AG09319 (cell line): ENCODE measurements around the gene AMFR.

ENCODE experiments used
- DNase-seq: peaks from one replicate; pipeline ENCODE4 v3.0.0-alpha.2; 2010; ENCODE audit warnings: low read depth; ENCODE audit errors: extremely low read depth
- TF ChIP-seq, protein P1 (sequence below): IDR thresholded peaks from 2 replicates; pipeline ENCODE4 v1.5.1; 2011; ENCODE audit warnings: low read depth, mild to moderate bottlenecking, inconsistent platforms, low read length, moderate library complexity

The AMFR gene

DNA sequence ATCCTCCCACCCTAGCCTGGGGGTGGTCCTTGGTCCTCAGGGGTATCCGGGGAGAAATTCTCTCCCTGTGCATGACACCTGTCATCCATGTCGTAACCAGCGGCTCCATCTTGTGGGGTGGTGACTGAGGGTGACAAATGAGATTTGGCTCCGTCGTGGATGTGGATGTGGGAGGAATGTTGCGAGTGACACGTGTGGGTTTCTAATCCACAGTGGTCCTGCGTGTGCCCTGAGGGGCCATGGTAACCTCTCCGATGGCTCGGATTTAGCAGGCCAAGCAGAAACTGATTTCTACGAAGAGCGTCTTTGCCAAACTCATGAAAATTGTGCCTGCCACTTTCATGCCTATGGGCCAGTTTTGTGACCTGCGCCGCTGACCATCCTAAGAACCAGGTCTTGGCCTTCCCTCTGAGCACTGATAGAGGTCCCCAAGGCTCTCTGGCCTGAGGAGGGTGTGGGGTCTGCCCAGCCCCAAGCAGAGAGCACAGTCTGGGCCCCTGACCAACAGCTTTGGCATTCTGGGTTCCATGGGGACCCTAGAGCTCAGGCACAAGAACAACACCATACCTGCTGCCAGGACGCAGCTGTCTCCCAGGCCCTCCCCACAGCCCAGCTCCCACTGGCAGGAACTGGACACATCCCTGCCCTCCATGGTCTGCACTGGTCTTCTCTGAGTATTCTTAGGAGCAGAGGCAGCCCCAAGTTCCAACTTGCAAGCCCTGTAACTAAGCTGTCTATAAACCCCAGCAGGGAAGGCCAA, 79.0 kb downstream of the AMFR start:
- TF ChIP-seq, protein P1, sequence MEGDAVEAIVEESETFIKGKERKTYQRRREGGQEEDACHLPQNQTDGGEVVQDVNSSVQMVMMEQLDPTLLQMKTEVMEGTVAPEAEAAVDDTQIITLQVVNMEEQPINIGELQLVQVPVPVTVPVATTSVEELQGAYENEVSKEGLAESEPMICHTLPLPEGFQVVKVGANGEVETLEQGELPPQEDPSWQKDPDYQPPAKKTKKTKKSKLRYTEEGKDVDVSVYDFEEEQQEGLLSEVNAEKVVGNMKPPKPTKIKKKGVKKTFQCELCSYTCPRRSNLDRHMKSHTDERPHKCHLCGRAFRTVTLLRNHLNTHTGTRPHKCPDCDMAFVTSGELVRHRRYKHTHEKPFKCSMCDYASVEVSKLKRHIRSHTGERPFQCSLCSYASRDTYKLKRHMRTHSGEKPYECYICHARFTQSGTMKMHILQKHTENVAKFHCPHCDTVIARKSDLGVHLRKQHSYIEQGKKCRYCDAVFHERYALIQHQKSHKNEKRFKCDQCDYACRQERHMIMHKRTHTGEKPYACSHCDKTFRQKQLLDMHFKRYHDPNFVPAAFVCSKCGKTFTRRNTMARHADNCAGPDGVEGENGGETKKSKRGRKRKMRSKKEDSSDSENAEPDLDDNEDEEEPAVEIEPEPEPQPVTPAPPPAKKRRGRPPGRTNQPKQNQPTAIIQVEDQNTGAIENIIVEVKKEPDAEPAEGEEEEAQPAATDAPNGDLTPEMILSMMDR: no peak
- DNase-seq: no peak

DNA sequence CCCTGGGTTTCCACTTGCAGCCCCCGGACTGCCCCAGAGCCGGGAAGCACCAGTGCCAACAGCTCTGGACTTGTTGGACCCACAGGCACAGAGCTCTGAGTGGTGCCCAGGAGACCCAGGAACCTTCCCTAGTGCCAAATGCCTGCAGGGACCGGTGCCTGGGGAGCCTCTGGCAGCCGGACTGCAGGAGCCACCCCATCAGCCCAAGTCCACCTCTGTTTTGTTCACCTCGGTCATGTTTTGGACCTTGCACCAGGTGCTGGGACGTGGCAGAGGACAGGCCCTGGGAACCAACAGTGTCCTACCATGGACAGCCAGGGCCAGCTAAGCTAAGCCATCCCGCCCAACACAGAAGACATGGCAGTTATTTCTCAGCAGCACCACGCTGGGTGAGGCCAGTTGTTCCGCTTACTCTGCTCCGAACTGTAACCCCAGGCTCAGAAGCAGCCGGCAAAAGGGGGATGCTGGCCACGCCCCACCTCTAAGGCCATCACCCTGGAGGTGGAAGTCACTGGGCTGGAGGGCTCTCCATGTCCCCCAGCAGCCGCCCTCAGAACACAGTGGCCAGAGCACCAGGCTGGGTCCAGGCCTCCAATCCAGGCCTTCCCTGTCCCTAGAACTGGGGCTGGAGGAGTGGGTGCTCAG, 79.8 kb downstream of the AMFR start:
- TF ChIP-seq, protein P1: no peak
- DNase-seq: no peak

DNA sequence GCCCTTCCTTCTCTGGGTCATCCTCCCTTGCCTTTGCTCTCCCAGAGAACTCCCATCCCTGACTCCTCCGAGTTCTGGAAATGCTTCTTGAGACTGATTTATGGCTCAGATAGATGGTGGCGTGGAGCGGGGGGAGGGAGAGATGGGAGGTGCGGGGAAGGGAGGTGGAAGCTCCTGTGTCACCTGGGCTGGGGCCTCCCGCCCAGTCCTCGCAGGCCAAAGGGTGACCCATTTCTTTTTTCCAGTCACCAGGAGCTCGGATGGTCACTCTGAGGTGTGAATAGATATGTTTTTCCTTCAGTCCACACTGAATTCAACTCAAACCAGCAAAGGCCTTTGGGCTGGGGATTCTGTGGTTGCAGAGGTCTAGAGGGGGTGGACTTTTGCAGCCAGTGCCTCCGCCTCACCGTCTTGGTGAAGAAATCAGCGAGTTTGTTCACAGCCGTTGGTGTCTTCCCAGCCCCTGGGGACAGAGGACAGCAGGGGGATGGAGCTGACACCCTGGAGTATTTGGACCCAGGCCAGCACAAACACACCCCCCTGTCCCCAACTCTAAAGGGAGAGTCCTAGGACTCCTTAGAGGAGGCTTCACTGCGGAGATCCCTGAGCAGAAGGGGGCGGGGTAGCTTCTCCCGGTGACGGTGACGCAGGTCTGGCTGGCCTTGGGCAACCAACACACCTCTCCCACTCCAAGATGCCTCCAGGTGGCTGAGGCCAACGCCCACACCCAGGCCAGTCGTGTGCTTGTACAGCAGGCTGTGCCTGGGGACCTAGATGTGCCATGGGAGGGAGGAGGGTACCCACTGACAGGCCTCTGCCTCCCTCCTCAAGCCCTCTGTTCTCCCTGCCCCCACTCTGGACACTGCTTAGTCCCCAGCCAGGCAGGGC, 80.6 kb downstream of the AMFR start:
- no peak for DNase-seq
- TF ChIP-seq, protein P1: no peak

DNA sequence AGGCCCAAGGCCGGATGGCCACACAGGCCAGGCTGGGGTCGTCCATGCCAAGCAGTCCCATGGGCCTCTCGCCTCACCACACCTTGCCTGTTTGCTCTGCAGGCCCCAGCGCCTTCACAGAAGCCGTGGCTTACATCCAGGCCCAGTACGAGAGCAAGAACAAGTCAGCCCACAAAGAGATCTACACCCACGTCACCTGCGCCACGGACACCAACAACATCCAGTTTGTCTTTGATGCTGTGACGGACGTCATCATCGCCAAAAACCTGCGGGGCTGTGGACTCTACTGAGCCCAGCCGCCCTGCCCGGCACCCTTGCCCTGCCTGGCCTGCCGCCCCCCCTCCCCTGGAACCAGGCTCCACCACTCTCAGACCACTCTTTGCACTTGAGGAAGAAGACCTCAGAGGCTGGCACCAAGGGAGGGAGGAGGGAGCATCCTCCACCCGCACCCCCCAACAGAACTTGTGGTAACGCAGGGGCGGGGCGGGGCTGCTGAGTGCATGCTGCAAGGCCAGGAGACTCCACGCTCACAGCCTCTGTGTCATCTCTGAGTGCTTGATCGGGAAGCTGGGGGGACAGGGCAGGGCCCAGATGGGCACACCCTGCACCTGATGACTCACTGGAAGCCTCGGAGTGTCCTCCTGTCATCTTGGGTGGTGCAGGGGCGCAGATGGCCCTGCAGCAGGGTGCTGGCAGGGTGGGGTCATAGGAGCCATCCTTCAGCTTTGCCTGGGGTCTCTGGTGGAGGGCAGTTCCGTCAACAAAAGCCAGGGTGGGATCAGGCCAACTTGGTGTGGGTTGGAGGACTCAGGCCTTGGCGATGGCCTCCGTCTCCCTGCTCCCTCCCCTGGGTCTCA, 81.5 kb downstream of the AMFR start:
- TF ChIP-seq, protein P1: no peak
- no peak for DNase-seq

DNA sequence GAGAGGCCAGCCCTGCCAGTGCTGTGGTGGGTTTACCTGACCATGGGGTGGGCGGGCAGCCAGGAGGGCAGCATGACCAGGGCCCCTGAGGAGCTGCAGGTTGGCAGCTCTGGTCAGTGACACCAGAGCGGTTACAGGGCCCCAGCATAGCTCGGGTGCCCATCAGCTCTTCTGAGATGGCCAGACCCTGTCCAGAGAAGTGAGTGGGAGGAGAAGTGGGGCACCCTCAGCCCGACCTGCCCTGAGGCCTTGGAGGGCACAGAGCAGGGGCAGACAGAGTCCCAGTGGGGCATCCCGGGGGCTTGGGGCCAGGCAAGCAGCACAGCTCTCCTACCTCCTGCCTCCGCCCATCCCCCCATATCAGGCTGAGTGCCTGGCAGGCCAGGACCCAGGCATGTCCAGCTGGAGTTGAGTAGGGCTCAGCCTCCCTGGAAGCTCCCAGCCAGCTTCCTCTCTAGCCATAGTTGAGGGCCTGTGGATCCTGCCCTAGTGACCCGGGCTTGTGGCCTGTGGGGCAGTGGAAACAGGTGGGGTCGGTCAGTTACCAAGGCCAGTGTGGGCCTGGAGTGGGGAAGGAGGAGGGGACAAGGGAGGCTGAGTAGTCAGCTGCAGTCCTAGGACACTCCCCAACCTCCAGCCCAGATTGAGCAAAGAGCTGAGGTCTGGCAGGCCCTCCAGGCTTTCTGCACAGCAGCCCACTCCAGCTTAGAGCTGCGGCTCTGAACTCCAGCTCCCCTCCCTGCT, 83.5 kb downstream of the AMFR start:
- no peak for DNase-seq
- TF ChIP-seq, protein P1: no peak

GRCh38 chr16:56340864-56341365, 84.4 kb downstream of the AMFR start:
- TF ChIP-seq, protein P1: no peak
- no peak for DNase-seq
